Measurements from ENCODE around the gene ANGPTL7.

The ANGPTL7 gene

DNA sequence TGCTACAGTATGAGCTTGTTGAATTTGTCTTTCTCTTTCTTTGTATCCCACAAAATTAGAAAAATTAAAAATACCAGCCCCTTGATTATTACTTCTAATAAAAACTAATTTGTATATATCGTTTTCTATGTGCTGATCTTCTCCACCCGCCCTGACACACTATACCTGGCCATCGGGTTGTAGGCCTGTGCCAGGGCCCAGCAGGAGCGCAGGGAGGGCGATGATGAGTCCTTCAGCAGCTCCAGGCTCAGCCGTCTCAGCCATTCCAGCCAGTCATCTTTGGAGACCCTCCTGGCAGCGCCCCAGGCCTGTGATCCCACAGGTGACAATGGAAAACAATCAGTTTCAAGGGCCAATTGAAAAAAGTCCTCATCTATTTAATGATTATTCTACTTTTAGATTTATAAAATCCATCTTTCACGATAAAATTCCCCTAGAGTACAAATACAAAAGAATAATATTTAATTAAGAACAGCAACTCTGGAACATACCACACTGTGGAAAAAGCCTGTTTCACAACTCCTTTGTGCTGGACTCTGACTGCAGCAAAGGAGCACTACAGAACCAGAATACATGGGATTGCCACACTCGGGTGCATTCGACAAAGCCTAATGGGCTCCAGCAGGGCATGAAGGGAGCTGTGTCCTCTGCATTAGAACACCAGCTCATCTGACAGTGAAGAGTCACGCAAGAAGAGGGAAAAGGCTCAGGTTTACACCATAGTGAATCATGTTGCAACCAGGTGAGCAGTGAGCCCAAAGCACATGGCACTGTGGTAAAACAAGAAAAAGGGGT, 15.4 kb downstream of the ANGPTL7 start:
- no peak for DNase-seq (ENCODE audit: low spot score)

DNA sequence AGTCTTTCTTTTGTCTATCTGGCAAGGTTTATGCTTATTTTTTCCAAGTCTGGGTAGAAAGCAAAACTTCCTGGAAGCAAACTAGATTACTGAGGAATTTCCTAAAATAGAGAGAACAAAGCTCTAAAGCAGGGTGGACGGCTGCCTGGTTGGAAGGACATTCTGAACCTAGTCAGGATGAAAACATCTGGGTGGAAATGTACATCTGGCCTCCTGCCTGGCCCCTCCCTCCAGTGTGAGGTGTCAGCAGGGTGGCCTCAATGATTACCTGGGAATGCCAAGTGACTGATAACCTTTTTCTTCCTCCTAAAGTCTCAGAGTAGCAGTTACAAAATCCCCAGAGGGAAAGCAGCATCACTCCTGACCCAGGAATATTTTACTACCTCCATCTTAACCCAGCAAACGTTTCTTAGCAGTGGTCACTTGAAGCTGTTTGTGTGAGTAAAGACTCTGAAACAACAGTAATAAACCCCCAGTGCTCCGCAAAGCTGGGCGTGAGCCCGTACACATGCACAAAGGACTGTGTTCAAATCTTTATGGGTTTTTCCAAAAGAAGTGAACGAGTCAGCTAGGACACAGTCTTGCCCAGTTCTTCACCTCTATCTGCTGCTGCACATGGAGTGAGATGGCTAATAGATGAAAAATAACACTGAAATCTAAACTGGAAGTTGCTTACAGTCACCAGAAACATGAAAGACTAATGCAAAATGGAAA, 18.9 kb downstream of the ANGPTL7 start:
- no peak for DNase-seq (ENCODE audit: low spot score)

DNA sequence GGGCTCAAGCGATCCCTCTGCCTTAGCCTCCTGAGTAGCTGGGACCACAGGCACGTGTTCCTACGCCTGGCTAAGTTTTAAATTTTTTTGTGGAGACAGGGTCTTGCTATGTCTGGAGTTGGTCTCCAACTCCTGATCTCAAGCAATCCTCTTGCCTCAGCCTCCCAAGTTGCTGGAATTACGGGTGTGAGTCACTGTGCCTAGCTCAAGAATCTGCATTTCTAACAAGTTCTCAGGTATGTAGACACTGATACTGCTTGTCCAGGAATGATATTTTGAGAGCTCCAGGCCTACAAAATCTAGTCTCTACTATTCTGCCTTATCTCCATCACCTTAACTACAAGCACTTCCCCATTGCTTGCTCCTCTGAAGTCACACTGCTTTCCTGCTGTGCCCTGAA, 22.3 kb downstream of the ANGPTL7 start:
- no peak for DNase-seq (ENCODE audit: low spot score)

DNA sequence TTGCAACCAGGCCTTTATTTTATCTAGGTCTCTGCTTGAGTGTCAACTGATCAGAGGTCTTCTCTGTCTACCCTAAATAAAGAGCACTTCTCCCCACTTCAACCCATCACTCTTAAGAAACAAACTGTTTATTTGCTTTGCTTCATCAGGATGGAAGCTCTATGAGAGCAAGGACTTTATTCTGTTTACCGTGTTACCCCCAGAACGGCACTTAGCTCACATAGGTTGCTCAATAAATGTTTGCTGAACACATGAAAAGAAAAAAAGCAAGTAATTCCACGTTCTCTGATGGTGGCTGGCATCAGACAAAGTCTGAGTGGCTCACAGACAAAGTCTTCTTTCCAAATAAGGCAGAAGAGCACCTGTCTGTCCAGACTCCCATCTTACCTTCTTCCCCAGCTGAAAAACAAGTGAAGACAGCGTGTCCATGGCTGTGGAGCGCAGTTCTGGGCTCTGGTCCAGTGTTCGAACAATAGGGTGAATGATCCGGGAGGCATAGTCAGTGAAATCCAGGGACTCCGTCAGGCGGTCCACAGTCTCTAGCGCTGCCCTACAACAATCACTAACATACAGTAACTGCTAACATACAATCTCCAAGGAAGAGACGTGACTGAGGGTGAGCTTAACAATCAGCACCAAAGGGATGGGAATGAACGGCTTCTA, 22.9 kb downstream of the ANGPTL7 start:
- no peak for DNase-seq (ENCODE audit: low spot score)

DNA sequence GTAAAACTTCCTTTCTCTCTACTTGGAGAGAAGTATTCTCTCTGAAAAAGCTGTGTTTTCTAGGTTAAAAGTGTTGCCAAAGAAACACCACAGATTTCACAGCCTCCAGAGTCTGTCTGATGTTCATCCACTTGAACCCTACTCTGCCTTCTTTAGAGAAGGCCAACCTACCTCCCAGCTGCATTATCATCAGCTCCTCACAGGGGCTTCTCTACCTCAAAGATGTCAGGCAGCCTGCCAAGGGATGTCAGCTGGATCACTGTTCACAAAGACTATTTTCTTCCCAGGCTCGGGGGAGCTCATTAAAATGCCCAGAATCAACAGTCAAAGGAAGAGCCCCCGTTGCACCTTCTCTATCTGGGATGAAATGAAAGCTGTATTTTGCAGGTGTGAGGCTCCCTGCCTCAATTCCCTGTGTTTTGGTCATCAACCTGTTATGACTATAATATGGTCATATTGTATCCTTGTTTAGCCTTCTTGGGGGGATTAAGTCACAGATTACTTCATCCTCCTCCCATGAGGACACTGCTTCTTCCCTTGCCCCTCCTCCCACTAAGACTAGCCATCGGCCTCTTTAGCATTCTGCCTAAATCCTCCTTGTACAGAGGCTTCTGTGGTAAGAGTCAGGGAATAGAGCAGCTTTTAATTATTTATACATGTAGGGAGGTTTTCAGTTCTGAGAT, 25.7 kb downstream of the ANGPTL7 start:
- DNase-seq (ENCODE audit: low spot score) = no peak

DNA sequence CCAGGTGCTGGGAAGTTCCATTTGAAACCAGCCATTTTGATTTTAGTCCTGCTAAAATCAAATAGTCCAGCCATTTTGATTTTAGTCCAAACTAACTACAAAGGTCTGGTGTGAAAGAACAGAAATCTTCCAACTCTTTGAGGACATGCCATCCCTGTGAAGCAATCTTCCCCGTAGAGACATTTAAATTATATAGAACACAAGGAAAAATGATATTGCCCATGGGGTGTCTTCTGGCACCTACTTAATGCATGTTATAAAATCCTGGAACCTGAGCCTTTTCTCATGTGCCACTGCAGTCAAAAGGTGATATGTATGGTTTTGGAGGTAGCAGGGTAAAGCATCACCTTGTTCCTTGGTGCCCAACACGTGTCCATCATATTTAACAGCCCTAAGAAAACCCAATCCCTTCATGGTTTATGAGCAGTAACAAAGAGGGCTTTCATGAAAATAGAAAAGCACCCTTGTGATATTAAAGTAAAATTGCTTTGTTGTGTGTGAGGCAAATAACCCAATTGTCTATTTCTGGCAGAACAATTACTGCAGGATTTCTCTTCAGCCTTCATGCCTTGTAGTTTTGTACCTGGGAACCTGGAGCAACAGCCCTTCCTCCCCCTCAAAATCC, 26.3 kb downstream of the ANGPTL7 start:
- DNase-seq (ENCODE audit: low spot score) = no peak

DNA sequence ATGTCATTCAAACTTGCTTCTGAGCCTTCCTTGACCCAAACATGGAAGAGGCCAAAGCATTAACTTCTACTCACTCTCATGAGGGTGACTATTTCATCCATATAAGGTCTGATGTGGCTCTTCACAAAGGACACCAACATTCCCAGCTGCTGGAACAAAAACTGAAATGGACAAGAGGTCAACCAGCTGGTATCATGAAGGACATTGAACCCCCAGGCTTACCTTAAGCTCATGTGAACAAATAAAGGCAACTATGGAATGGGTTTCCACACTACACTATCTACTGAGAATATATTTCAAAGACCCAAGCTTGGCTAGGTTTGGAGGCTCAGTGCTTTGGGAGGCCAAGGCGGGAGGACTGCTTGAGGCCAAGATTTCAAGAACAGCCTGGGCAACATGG, 26.9 kb downstream of the ANGPTL7 start:
- DNase-seq (ENCODE audit: low spot score) = no peak

DNA sequence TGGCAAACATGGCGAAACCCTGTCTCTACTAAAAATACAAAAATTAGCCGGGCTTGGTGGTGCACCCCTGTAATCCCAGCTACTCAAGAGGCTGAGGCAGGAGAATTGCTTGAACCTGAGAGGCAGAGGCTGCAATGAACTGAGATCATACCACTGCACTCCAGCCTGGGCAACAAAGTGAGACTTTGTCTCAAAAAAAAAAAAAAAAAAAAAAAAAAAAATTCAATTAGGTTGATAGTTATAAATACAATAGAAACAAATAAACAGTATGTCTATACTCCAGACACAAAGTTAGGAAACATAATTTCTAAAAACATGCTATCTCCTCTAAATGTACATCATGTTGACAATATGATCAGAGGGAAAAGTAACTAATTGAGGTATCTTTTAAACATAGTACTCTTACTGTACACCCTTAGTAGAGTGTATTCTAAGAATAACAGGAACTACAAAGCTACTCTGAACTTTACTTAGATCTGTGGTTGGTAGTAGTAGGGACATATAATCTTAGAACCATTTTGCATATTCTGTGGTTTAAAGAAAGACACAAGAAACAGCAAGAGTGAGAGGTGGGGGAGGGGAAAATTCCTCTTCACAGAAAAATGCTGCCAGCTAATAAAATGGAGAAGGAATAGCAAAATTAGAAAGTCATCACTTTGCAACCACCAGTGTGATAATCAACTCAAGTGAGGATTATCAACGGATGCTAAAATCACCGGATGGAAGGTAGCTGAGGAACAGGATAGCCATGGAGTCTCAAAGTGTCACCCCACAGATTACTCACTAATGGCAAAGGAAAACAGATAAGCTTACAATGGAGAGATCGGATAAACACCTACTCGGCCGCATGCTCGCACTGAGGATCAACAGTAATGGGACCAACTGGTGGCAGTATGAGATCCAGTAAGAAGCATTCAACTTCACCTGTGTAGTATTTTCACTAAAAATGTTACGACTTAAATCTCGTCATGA, 38.2 kb downstream of the ANGPTL7 start:
- DNase-seq (ENCODE audit: low spot score) = no peak

DNA sequence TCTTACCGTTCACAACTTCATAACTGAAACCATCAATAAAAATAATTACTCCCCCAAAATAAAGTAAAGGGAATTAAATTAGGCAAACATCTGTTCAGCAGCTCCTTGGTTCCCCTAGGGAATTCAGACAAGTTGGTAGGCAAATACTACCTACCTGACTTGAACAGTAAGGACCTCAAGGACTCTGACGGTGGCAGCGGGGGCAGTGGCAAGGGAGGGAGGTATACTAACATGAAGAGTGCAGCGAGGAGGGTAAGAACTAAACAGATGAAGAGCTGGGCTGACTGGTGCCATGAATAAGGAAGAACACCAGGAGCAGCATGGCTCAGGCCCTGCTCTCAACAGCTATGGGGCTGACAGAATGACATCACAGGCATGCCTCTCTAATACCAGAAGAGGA, 40.0 kb downstream of the ANGPTL7 start:
- no peak for DNase-seq (ENCODE audit: low spot score)

DNA sequence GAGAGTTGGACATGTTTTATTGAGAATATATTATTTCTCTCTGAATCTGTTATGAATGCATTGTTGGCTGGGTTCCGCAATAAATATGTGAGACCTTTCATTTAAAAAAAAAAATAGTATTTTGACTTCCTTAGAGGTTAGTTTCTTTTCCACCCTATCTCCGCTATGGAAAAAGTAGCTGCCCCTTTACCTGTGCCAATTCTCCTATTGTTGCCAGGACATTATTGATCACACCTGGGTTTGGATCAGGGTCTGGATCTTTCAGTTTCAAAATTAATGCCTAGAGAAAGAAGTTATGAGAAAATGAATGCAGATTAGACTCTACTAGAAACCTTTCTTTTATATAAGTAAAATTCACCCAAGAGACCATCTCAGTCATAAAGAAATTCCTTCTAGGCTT, 44.1 kb downstream of the ANGPTL7 start:
- DNase-seq (ENCODE audit: low spot score) = no peak

DNA sequence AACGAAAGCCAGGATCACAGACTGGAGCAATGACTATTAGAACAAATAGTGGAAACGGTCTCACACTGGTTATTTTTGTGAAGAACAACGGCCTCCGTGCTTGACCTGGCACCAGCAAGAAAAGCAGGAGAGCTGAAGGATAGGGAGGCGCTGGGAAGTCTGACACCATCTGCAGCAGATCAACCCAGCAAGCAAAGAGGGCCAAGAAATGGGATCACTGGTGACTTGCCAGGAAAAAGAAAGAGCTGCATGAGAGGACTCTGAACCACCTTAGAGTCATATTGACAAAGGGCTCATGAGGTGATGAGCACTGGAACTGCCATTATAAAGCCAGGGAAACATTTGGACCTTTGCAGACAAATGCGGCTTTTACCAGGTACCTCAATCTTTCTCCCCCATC, 48.2 kb downstream of the ANGPTL7 start:
- DNase-seq (ENCODE audit: low spot score) = no peak

DNA sequence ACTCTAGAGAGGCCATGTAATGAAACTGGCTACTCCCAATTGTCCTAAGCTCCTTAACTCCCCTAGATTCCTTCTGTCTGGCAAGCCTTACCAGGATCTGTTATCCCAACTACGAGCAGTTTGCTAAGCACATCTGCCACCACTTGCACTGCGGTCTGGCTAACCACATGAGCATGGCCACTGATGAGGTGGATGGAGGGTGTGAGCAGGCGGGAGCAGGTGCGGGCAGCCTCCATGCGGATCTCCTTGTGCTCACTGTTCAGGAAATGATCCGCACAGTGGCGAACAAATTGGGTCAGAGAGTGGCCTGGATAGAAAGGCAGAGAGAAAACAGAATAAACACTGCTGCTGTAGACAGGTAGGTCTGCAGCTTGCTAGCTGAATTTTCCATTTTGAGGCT, 49.2 kb downstream of the ANGPTL7 start:
- no peak for DNase-seq (ENCODE audit: low spot score)

DNA sequence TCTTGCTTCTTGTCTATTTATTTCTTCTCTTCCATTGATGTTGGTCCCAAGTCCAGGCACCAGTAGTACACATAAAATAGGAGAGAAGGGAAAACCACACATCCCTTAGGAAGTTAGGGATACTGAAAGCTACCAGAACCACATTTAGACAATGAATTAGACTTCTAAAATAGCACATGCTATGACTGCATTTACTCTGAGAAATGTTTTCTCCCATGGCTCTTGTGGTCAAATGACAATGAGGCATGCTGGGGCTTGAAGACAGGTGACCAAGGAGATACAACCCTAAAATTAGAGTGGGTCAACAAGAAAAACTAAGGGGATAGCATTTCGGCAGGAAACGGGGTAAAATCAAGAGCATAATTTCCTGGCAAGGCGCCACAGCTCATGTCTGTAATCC, 56.1 kb downstream of the ANGPTL7 start:
- no peak for DNase-seq (ENCODE audit: low spot score)

All from CD4-positive, alpha-beta T cell treated with Interleukin-6 at 100 ng/mL for 8 hours (primary cell).